Measurements from ENCODE around the gene UBE2QL1. TPM values are rescaled to one million over a fixed set of nuclear protein-coding genes. Genes with fewer than 3 reads are reported as not detected.
A peak's percentile ranks its signal among the peaks of the same experiment; 100 is the strongest.

UBE2QL1 gene
- total RNA-seq, 1 donor from 2014 or later = 2.7 TPM

- no peak for DNase-seq (ENCODE audit: low read depth, low spot score)
- no peak overlapping the region for H3K4me3 Mint-ChIP-seq
- no peak overlapping the region for H3K27ac Mint-ChIP-seq (ENCODE audit: unreplicated experiment)
- peaks cover 3% of the 10 kb centered on the region for H3K27me3 Mint-ChIP-seq (ENCODE audit: low read depth)
- H3K36me3 Mint-ChIP-seq (ENCODE audit: low read depth) = no peaks in the 10 kb centered on the region
- H3K4me1 Mint-ChIP-seq = peaks cover 4% of the 10 kb centered on the region
- no peaks in the 10 kb centered on the region for H3K9me3 Mint-ChIP-seq
- no peak for TF ChIP-seq CTCF (conservative IDR thresholded peaks at IDR 0.05)
Measured at GRCh38 chr5:6473284-6473683, 24.6 kb downstream of the UBE2QL1 start.

GRCh38 chr5:6475626-6476312, 27.1 kb downstream of the UBE2QL1 start:
- H3K4me3 Mint-ChIP-seq = no peak overlapping the region
- H3K27me3 Mint-ChIP-seq (ENCODE audit: low read depth) = no peaks in the 10 kb centered on the region
- no peak for DNase-seq (ENCODE audit: low read depth, low spot score)
- no peaks in the 10 kb centered on the region for H3K4me1 Mint-ChIP-seq
- H3K9me3 Mint-ChIP-seq = no peaks in the 10 kb centered on the region
- no peaks in the 10 kb centered on the region for H3K36me3 Mint-ChIP-seq (ENCODE audit: low read depth)
- no peak overlapping the region for H3K27ac Mint-ChIP-seq (ENCODE audit: unreplicated experiment)
- TF ChIP-seq CTCF (conservative IDR thresholded peaks at IDR 0.05) = no peak

DNA sequence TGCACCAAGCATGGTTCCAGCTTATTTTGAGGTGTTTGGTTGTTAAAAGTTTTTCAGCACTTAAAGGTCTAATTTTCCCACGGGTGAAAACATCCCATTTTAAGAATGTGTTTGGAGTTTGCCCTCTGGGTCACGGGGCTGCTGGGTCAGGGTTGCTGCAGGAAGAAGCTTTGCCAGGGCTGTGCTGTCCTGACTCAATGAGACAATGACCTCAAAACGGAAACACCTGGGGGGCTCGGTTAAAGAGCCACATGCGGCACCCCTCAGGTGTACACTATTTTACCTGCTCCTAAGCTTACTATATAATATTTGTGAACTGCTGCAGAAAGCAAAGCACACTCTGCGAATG, 27.6 kb downstream of the UBE2QL1 start:
- no peaks in the 10 kb centered on the region for H3K4me1 Mint-ChIP-seq
- no peaks in the 10 kb centered on the region for H3K27me3 Mint-ChIP-seq (ENCODE audit: low read depth)
- no peaks in the 10 kb centered on the region for H3K36me3 Mint-ChIP-seq (ENCODE audit: low read depth)
- no peak for DNase-seq (ENCODE audit: low read depth, low spot score)
- no peak overlapping the region for H3K4me3 Mint-ChIP-seq
- H3K9me3 Mint-ChIP-seq = no peaks in the 10 kb centered on the region
- no peak for TF ChIP-seq CTCF (conservative IDR thresholded peaks at IDR 0.05)
- H3K27ac Mint-ChIP-seq (ENCODE audit: unreplicated experiment) = no peak overlapping the region

DNA sequence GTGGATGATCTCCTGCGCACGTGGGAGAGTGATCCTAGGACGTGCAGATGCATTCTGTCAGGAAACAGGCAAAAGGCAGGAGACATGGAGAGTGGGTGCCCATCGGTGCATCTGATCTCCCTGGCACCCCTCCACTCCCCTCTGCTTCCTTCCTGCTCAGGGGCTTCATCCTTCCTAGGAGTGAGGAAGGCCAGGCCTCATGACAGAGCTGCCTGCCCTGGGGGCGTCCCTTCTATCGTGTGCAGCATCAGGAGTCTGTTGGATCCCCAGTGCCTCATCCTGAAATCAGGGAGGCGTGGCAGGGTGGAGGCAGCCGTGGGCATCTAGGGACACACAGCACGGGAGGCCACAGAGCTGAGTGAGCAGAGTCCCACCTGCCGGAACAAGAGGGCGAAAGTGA, 30.1 kb downstream of the UBE2QL1 start:
- DNase-seq (ENCODE audit: low read depth, low spot score) = no peak
- H3K36me3 Mint-ChIP-seq (ENCODE audit: low read depth) = no peaks in the 10 kb centered on the region
- no peak for TF ChIP-seq CTCF (conservative IDR thresholded peaks at IDR 0.05)
- H3K4me1 Mint-ChIP-seq = no peaks in the 10 kb centered on the region
- H3K27ac Mint-ChIP-seq (ENCODE audit: unreplicated experiment) = no peak overlapping the region
- no peaks in the 10 kb centered on the region for H3K27me3 Mint-ChIP-seq (ENCODE audit: low read depth)
- H3K4me3 Mint-ChIP-seq = no peak overlapping the region
- no peaks in the 10 kb centered on the region for H3K9me3 Mint-ChIP-seq

- H3K27me3 Mint-ChIP-seq (ENCODE audit: low read depth) = no peaks in the 10 kb centered on the region
- no peak overlapping the region for H3K4me3 Mint-ChIP-seq
- no peak for TF ChIP-seq CTCF (conservative IDR thresholded peaks at IDR 0.05)
- no peaks in the 10 kb centered on the region for H3K36me3 Mint-ChIP-seq (ENCODE audit: low read depth)
- H3K4me1 Mint-ChIP-seq = peaks cover 7% of the 10 kb centered on the region
- peak overlapping the region; percentile 12 for H3K27ac Mint-ChIP-seq (ENCODE audit: unreplicated experiment)
- DNase-seq (ENCODE audit: low read depth, low spot score) = no peak
- no peaks in the 10 kb centered on the region for H3K9me3 Mint-ChIP-seq
Measured at GRCh38 chr5:6480133-6481051, 31.7 kb downstream of the UBE2QL1 start.
